Activated CD4-positive, alpha-beta T cell treated with anti-CD3 and anti-CD28 coated beads, Interleukin-2, amount 50 U/mL, for 48 hours (primary cell): ENCODE data around the gene SAP30.
A peak's percentile ranks its signal among the peaks of the same experiment; 100 is the strongest.

ENCODE experiments used
- DNase-seq, 2 experiments: peaks; one replicate each; pipeline ENCODE4 v3.0.0-alpha.2; 2020

SAP30 gene

GRCh38 chr4:173367946-173368345, 2.8 kb upstream of the SAP30 start:
- DNase-seq: no peak

DNA sequence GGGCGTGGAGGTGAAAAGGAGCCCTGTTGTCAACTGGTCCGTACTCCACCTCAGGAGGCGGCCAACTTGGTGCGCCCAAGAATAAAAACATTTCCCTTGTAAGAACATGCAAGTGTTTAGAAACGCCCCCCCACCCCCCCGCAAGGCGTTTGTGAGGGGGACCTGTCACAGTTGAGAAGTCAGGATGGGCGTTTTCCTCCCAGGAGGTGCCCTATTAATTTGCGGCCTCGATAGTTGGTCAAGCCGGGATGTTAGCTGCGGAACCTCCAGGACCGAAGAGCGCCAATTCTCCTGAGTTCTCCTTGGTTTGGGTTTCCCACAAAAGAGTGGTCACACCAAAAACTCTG, 651 bp upstream of the SAP30 start:
- peak; percentile 59 to 67 for DNase-seq

GRCh38 chr4:173371292-173372192, 788 bp downstream of the SAP30 start:
- peak; percentile 38 to 58 for DNase-seq

DNA sequence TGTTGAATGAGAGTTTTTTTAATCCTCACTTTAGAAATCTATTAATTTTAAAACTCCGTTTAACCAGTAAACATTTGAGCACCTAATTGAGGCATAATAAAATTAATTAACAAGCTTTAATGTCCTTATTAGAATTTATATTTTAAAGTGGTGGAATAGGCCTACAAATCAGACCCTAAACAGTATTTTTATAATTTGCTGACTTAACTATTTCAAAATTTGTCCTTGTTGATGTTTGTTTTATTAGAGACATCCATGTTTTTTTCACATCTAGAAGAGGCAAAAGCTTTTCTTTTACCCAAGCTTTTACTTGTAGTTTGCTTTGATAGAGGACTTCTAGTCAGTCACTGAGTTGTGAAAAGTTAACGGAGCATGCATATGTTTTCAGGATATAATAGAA, 3.8 kb downstream of the SAP30 start:
- DNase-seq: no peak

- DNase-seq: no peak
Observed at GRCh38 chr4:173379929-173380328, 9.2 kb downstream of the SAP30 start.

DNA sequence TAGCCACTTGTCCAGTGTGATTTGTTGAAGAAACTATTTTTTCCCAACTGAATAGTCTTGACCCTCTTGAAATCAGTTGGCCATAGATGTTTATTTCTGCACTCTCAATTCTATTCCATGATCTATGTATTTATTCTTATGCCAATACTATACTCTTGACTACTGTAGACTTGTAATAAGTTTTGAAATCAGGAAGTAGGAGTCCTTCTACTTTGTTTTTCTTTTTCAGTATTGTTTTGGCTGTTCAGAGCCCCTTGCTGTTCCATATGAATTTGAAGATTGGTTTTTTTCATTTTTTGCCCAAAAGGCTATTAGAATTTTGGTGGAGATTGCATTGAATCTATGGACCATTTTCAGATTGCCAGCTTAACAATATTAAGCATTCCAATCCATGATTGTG, 10.2 kb downstream of the SAP30 start:
- no peak for DNase-seq

DNA sequence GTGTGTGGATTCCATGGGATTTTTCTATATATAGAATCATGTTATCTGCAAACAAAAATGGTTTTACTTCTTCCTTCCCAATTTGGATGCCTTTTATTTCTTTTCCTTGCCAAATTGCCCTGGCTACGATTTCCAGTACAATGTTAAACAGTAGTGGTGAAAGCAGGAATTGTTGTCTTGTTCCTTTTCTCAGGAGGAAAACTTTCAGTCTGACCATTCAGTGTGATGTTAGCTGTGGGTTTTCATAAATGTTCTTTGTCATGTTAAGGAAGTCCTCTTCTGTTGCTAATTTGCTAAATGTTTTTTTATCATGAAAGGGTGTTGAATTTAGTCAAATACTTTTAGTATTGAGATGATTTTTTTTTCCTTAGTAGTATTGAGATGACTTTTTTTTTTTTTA, 10.9 kb downstream of the SAP30 start:
- no peak for DNase-seq

- DNase-seq: no peak
Observed at GRCh38 chr4:173382349-173382748, 11.6 kb downstream of the SAP30 start.

DNA sequence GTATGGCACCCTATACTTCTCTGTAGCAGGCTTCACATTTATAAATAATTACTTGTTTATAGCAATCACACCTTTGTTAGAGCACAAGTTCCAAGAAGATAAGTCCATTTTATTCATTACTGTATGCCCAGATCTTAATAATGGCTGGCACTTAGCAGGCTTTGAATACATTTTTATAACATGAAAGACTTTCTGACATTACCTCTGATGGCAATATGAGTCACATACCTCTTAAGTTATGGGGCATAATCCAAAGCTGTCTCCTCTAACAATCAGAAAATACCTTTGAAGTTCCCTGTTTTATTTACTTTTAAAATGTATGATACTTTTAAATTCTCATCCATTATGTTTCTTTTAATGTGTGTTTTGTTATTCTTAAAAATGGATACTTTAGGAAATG, 16.0 kb downstream of the SAP30 start:
- DNase-seq: no peak

- DNase-seq: no peak
Observed at GRCh38 chr4:173391701-173392100, 20.9 kb downstream of the SAP30 start.

DNA sequence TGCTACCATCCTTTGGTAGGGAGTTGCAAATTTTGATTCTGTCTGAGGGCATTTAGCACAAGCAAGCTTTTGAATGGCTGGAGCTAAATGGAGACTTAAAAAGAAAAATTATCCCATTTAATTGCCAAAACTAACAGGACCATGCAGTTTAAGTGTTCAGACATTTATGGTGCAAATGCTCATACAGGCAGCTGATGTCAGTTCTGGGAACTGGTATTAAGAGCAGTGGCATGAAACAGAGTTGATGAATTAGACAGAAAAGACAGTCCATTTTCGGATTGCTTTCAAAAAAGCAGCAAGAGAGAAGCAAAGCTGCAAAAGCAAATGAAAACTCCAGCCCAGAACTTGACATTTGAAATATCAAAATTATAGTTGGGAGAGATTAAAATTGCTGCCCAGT, 26.9 kb downstream of the SAP30 start:
- no peak for DNase-seq

DNA sequence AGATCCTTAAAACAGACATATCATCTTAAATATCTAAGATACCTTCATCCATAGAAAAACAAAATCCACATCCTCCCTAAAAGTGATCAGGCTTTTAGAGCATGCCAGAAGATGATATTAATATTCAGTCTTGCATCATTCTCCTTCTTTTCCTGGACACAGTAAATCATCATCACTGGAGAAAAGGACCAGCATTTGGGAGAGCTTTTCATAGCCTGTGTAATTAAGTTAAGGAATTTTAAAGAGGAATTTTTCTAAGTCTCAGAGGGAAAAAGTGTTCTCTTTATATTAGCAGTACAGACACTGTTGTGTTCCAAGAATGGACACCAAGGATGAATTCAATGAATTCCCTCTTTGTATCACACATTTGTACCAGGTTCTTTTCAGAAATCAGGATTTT, 27.5 kb downstream of the SAP30 start:
- DNase-seq: no peak

GRCh38 chr4:173398779-173399415, 28.1 kb downstream of the SAP30 start, which contains the start of gene SCRG1:
TSS of gene SCRG1 (minus strand) at chr4:173399116. CDS start at chr4:173391414, 7,702 bp downstream.
- no peak for DNase-seq

DNA sequence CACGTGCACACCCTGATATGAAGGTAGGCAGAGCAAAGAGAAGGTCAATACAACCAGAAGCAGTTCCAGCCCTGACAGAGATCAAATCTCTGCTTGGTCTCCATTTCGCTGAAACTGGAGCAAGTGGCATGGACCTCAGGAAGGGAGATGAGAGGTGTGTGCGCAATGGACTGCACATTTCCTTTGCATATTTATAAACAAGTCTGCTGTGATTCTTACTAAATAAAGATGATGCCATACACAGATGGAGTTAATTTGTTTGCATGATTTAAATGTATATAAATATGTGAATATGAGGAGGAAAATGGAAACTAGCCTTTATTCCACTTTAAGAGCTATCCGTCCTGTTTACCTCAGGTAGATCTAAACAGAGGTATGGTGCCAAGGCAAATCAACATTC, 30.3 kb downstream of the SAP30 start:
- DNase-seq: no peak

DNA sequence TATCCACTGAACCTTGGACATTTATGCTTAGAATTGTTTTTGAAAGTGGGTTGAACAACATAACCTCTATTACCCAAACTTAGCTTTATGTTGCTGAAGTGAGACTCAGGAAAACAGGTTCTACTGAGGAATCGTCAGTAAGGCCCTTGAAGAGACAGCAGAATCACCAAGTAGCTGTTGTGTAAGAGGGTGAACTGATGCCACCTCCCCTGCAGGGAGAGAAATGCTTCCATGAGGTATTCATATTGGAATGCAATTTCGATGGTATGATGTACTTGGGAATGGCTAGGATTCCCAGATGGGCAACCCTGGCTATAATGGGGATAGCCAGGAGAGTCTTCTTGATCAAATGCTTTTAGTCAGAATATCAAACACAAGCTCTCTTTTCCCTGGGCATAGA, 32.3 kb downstream of the SAP30 start:
- no peak for DNase-seq

GRCh38 chr4:173404296-173404865, 33.6 kb downstream of the SAP30 start:
- no peak for DNase-seq

DNA sequence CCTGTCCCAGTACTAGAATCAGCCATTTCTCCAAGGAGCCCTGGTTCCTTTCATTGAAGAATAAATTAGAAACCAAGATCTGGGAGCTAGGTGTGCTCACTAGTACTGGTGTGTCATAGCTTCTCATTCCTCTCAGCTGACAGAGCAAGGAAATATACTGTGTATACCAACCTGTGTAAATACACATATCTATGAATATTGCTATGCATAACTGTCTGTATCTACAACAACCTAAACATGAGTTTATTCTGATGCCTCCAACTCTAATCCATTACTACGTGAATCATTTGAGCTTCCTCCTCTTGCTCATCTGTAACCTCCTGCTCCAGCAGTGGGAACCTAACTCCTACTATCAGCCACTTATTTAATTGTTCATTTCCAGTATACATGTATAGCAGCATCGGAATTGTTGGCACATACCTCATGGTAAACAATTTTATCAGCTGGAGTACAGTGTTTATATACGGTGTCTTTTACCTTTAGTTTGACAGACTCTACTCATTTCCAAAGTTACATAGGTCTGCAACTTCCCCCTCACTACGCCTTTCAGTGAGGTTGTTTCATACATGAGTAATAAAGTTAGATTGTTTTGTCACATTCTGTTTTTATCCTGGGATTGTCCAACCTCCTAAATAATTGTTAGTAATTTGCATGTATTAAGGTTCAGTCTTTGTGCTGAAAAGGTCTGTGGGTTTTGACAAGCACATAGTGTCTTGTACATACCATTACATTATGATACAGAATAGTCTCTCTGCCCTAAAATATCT, 35.3 kb downstream of the SAP30 start:
- DNase-seq: no peak

DNA sequence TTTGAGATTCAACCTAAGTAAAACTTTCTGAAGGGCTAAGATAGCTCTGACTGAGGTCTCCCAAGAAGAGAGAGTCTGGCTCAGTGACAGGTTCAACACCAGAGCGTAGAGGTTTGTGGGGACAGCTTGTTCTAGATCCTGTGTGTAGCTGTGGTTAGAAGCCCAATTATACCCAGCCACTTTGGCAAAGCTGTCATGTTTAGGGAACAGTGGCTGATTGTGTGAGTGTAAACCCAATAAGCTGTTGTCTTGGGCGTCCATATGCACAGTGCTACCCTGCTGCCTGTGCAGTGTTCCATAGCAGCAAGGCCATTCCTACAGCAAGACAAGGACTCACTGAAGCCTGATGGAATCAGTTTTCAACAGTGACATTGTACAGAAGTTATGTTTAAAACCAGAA, 39.3 kb downstream of the SAP30 start:
- DNase-seq: no peak

DNA sequence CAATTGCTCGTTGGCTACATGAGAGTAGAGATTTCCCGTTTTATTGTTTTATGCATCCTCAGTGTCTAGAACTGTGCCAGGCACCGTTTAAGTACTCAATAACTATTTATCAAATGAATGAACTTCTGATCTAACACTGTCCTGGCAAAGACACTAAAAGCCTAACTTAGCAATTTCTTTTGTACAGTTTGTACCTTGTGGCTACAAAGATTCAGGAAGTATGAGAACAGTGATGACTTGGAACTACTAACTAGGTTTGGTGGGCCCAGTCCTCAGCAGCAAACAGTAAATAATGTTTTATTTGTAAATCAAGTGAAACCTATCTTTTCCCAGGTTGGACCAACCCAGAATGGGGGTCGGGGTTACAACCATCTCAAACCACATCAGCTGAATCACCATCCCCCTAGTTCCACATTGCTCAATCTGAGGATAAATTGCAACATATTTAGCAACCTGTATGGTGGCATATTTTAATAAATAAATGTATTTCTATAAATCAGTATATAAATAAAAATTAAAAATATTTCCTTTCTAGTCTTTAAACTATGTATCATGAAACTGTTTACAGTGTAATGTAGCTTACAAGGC, 40.4 kb downstream of the SAP30 start:
- no peak for DNase-seq

DNA sequence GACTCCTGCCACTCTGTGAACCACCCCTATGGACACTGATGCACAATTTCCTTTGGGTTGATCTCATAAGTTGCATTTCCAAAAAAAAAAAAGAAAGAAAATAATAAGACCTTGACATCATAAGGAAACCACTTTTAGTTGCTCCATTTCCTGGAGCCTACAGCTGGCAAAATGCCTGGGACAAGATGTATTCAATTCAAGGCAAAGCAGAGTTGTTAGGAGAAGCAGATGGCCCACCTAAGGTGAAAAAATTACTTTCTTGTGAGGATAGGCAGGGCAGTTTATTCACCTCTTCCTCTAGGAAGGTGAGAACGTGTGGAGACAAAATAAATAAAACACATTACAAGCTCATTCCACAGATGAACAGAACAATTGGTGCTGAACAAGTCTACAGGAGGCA, 42.3 kb downstream of the SAP30 start:
- no peak for DNase-seq

DNA sequence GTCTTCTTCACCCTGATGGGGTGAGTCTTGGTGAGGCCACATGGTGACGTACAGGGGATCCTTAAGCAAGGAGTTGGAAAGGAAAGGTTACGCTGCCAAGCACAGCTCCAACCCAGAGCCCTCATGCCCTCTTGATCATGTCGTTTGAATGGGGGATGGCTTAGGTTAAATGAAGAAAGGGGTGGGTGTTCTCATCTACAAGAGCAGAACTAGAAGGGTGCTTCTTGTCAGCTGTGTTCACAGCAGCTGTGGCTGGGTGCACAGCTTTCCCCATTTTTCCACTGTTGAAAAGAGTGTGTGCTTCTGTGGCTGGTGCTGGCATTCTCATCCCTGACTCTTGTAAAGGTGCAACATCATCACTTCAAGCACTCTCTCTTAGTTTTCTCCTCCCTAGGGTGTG, 43.7 kb downstream of the SAP30 start:
- DNase-seq: no peak

DNA sequence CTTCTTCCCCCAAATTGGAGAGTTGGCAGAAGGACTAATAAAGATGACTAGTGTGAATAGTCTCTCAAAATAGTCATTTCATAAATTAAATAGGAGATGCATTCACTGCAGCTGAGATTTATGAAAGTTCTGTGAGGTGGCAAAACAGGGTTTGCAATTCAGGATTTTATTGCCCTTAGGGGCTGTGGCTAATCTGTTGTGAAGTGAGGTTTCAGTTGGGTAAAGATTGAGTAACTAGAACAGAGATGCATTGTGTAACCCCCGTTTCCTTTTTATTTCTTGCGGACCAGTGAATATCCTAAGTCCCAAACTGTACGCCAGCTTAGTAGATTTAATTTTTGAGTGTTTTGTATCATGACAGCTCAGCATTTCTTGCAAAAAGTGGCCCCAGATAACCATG, 44.3 kb downstream of the SAP30 start:
- DNase-seq: no peak
